Esophagus squamous epithelium (tissue), 4 donors: ENCODE results near the gene LRRIQ1.

Experiments
- CTCF ChIP-seq, 6 experiments: fragments of 450-650 bp in 4 of 6; fragments of 200-600 bp in 2 of 6; sonication (generic) in 2 of 6; IDR thresholded peaks; one replicate each; pipeline ENCODE4 v1.5.1; 2016 to 2019; ENCODE audit warnings: antibody characterized with exemption in 6 of 6, mild to moderate bottlenecking in 4 of 6, moderate library complexity in 4 of 6
- POLR2A ChIP-seq, 4 donors: fragments of 450-650 bp; IDR thresholded peaks; one replicate each; pipeline ENCODE4 v1.6.1; 2017; ENCODE audit warnings: antibody characterized with exemption in 4 of 4, mild to moderate bottlenecking in 4 of 4, moderate library complexity in 3 of 4

- no peak for TF ChIP-seq CTCF (IDR thresholded peaks at IDR 0.05)
- TF ChIP-seq POLR2A (IDR thresholded peaks at IDR 0.05): no peak
Measured at GRCh38 chr12:85188619-85189018, 152.5 kb downstream of the LRRIQ1 start.
